ENCODE results near the gene LSP1. TPM values are rescaled to one million over a fixed set of nuclear protein-coding genes. Genes with fewer than 3 reads are reported as not detected.

The LSP1 gene
- total and polyA plus RNA-seq, 2 of the 13 experiments (the other 11 are each of a cell fraction or from before 2014, with no cell fraction given) = 0.59 to 1.00 TPM

GRCh38 chr11:1834062-1834610 is 18.7 kb upstream of the LSP1 start (continued):
- TF ChIP-seq HDAC2 (CRISPR knock-in tag; IDR thresholded peaks at IDR 0.05) (peak; percentile 63; the same call in 1 of the 2 replicates), SNAPC2 (CRISPR knock-in tag; IDR thresholded peaks at IDR 0.05) (peak; percentile 75), HNRNPL (IDR thresholded peaks at IDR 0.05; ENCODE audit: low read depth, low read length) (0 out of 2 replicates have a peak, but pooled peaks have one; percentile 42), MYC (CRISPR knock-in tag; IDR thresholded peaks at IDR 0.05; ENCODE audit: borderline replicate concordance) (peak; percentile 78), MIER2 (CRISPR knock-in tag; IDR thresholded peaks at IDR 0.05) (0 out of 2 replicates have a peak, but pooled peaks have one; percentile 32), FOSL2 (CRISPR knock-in tag; IDR thresholded peaks at IDR 0.05) (peak; percentile 90), ERF (CRISPR knock-in tag; IDR thresholded peaks at IDR 0.05) (0 out of 2 replicates have a peak, but pooled peaks have one; percentile 42), DPF2 (CRISPR knock-in tag; IDR thresholded peaks at IDR 0.05; ENCODE audit: borderline replicate concordance, low read depth) (0 out of 2 replicates have a peak, but pooled peaks have one; percentile 24), GTF2F1 (IDR thresholded peaks at IDR 0.05; ENCODE audit: low read length) (no peak), GABPB1 (CRISPR knock-in tag; IDR thresholded peaks at IDR 0.05) (peak; percentile 53; the same call in 1 of the 2 replicates), ZNF503 (CRISPR knock-in tag; IDR thresholded peaks at IDR 0.05) (no peak), POGK (CRISPR knock-in tag; conservative IDR thresholded peaks at IDR 0.05) (0 out of 2 replicates have a peak, but pooled peaks have one; percentile 28), ZNF292 (CRISPR knock-in tag; IDR thresholded peaks at IDR 0.05; ENCODE audit: borderline replicate concordance, low read depth) (0 out of 2 replicates have a peak, but pooled peaks have one; percentile 32), ZZZ3 (CRISPR knock-in tag; IDR thresholded peaks at IDR 0.05; ENCODE audit: borderline replicate concordance) (no peak), HHEX (CRISPR knock-in tag; IDR thresholded peaks at IDR 0.05) (no peak), RXRB (CRISPR knock-in tag; IDR thresholded peaks at IDR 0.05; ENCODE audit: borderline replicate concordance) (peak; percentile 51; the same call in 1 of the 2 replicates)
- TF ChIP-seq, protein P1, sequence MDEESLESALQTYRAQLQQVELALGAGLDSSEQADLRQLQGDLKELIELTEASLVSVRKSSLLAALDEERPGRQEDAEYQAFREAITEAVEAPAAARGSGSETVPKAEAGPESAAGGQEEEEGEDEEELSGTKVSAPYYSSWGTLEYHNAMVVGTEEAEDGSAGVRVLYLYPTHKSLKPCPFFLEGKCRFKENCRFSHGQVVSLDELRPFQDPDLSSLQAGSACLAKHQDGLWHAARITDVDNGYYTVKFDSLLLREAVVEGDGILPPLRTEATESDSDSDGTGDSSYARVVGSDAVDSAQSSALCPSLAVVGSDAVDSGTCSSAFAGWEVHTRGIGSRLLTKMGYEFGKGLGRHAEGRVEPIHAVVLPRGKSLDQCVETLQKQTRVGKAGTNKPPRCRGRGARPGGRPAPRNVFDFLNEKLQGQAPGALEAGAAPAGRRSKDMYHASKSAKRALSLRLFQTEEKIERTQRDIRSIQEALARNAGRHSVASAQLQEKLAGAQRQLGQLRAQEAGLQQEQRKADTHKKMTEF (CRISPR knock-in tag; IDR thresholded peaks at IDR 0.05) = peak; percentile 68; the same call in 1 of the 2 replicates
- TF ChIP-seq, protein P2, sequence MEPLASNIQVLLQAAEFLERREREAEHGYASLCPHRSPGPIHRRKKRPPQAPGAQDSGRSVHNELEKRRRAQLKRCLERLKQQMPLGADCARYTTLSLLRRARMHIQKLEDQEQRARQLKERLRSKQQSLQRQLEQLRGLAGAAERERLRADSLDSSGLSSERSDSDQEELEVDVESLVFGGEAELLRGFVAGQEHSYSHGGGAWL (CRISPR knock-in tag; IDR thresholded peaks at IDR 0.05) = 0 out of 2 replicates have a peak, but pooled peaks have one; percentile 53
- TF ChIP-seq, protein P3, sequence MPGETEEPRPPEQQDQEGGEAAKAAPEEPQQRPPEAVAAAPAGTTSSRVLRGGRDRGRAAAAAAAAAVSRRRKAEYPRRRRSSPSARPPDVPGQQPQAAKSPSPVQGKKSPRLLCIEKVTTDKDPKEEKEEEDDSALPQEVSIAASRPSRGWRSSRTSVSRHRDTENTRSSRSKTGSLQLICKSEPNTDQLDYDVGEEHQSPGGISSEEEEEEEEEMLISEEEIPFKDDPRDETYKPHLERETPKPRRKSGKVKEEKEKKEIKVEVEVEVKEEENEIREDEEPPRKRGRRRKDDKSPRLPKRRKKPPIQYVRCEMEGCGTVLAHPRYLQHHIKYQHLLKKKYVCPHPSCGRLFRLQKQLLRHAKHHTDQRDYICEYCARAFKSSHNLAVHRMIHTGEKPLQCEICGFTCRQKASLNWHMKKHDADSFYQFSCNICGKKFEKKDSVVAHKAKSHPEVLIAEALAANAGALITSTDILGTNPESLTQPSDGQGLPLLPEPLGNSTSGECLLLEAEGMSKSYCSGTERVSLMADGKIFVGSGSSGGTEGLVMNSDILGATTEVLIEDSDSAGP (CRISPR knock-in tag; IDR thresholded peaks at IDR 0.05; ENCODE audit: borderline replicate concordance) = peak; percentile 30; the same call in 1 of the 2 replicates

Measured in HepG2 (cell line).